GM19395 (cell line): Measurements from ENCODE around the gene RNU7-1.

ENCODE experiments used
- ATAC-seq: cut with Tn5 transposase; IDR thresholded peaks from one replicate; pipeline ENCODE4 v1.9.1; 2021; ENCODE audit warnings: mild to moderate bottlenecking, moderate library complexity; ENCODE audit not compliant: unreplicated experiment

RNU7-1 gene

GRCh38 chr12:6963016-6963731, 19.6 kb downstream of the RNU7-1 start:
- no peak for ATAC-seq

- ATAC-seq, result no peak
These were observed 20.3 kb downstream of the RNU7-1 start for GRCh38 chr12:6963791-6964413.

- no peak for ATAC-seq
These were observed 21.0 kb downstream of the RNU7-1 start for GRCh38 chr12:6964605-6965025.

DNA sequence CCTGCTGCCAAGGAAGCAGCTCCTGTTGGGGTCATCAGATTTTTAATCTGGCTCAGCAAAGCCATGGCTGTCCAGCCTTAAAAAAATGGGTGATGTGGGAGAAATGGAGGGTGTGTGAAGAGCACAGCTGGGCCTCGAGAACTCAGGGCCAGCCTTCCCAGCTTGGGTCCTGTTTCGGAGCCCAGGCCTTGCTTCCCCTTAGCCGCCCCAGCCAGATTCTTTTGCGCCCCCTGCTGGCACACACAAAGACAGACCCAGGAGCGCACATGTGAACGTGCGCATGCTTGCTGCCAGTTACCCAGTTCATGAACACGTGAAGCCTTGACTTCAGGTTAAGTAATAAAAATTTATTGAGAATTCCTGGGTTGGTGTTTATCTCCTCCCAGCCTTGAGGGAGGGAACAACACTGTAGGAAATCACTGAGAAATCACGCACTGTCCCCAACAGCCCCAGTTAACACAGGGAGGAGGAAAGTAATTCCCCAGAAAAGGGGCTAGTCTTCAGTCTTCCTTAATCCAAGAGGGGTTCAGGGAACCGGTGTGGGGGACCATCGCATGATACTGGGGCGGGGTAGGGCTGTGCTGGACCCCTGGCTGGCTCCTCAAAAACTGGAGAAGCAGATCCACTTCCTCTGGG, 21.5 kb downstream of the RNU7-1 start:
- ATAC-seq, result peak; percentile 44

DNA sequence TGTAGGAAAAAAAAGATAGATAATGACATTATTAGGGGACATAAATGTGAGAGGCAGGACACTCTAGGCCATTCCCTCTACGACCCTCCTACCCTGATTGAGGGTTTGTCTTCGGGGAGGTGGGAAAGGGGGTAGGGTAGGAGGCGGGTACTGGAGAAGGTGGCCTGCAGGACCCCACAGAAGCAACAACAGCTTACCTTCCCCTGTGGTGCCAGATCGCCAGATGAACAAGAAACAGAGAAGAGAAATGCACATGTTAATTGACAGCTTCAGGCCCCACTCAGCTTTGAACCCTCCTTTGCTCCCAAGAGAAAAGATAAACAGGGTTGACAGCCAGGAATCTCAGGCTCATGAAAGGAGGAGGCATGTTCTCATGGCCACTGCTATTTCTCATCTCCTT, 22.1 kb downstream of the RNU7-1 start:
- no peak for ATAC-seq

DNA sequence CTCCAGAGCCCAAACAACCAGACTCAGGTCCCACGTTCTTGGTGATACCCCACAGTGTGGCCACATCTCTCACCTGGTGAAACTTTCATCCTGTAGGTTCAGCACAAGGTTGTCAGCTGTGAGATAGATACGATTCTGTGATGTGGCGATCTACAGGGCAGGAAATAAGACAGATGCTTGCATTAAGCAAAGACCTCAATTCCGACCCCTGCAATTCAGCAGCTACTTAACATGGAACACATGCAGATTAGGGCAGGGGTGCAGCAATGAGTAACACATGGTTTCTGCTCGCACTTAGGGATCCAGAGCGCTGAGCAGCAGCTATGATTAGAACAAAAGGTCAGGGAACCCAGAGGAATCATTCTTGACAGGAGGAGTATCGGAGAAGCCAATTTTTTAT, 22.7 kb downstream of the RNU7-1 start:
- ATAC-seq, result no peak

GRCh38 chr12:6967651-6968100, 24.1 kb downstream of the RNU7-1 start:
- no peak for ATAC-seq

GRCh38 chr12:6968426-6968825, 24.8 kb downstream of the RNU7-1 start:
- ATAC-seq, result no peak

DNA sequence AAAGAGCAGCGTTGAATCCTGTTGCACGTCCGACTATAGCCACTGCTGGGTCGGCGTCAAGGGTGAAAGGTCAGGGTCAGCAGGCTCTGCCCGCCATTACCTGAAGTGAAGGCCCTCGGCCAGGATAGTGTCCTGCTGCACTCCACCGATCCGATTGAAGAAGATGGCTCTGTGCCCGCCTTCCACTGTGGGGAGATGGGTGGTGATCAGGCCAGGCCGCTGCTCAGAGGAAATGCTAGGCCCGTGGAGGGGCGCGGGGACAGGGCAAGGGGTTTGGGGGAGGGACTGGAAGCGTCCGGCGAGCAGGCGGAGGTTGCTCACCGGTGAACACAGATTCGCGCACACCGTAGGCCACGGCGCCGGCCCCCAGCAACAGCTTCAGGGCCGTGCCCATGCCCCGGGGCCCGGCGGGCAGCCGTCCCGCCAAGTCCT, 26.5 kb downstream of the RNU7-1 start:
- no peak for ATAC-seq

DNA sequence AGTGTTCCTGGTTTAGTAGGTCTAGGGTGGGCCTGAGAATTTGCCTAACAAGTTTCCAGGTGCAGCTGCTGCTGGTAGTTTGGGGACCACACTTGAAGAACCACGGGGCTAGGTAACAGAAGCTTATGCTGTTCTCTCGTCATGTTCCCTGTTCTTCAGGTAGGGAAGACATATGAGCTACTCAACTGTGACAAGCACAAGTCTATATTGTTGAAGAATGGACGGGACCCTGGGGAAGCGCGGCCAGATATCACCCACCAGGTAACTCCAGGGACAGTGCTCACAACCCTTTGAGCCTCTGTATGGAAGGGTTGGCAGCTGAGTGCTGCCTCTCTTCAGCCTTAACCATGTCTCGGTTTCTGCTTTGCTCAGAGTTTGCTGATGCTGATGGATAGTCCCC, 30.6 kb downstream of the RNU7-1 start:
- no peak for ATAC-seq

DNA sequence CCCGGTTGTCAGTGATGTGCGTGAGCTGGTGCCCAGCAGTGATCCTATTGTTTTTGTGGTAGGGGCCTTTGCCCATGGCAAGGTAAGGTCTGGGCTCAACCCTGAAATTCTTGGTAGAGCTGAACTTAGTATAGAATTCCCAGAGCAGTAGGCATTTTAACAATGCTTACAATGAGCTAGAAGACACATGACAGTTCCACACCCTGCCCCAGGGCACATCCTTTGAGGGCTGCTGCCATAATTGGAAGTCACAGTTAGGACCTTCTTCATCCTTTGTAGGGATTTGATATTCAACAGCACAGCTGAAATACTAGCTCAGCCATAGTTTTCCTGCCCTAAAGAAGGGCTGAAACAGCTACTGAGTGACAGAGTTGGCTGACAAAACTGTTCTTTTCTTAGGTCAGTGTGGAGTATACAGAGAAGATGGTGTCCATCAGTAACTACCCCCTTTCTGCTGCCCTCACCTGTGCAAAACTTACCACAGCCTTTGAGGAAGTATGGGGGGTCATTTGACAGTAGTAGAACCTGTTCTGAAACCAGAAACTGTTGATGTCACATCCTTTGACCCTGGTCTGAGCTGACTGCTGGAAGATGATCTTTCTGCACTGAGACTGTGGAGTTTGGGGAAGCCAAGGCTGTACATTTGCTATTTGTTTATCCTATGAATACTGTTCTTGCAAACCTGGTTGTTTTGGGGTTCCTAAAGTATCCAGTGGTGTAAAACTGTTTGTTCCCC, 31.8 kb downstream of the RNU7-1 start:
- ATAC-seq, result no peak

GRCh38 chr12:6977653-6978052, 34.0 kb downstream of the RNU7-1 start:
- no peak for ATAC-seq

GRCh38 chr12:6978188-6978587, 34.6 kb downstream of the RNU7-1 start:
- no peak for ATAC-seq

DNA sequence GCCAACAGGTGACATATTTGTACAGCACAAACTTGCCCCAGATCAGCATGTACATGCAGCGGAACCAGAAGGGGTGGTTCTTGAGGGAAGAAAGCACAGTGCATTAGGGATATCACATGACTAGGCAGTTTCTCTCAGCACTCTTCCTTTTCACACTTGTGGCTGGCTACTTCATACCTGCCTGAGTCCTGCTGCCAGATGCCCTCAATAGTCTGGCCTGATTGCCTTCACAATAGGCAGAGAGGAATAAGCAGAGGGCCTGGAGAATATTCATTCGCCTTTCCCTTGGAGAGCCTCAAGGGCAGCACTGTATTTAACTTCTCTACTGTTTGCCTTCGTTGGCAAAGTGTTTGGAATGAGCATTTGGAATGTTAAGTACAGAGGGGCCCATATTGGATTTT, 35.0 kb downstream of the RNU7-1 start:
- no peak for ATAC-seq

GRCh38 chr12:6979021-6979420, 35.4 kb downstream of the RNU7-1 start:
- ATAC-seq, result no peak

DNA sequence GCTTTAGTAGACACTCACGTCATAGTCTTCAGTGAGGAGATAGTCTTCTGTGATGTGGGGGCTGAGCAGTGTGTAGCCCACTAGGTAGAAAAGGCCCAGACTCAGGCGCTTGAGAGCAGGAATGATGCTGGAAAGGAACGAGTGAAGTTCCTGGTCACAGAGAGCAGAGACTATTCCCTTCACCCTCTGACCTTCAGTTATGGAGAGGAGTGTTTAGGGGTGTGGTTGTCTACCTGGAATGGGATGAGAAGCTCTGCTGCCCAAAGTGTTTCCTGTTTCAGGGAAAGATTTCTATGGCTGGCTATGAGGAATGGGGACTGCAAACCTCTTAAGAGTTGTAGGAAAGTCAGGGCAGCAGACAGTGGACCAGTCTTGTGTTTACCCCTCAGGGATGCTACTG, 35.8 kb downstream of the RNU7-1 start:
- no peak for ATAC-seq

- no peak for ATAC-seq
These were observed 36.5 kb downstream of the RNU7-1 start for GRCh38 chr12:6980075-6980474.

DNA sequence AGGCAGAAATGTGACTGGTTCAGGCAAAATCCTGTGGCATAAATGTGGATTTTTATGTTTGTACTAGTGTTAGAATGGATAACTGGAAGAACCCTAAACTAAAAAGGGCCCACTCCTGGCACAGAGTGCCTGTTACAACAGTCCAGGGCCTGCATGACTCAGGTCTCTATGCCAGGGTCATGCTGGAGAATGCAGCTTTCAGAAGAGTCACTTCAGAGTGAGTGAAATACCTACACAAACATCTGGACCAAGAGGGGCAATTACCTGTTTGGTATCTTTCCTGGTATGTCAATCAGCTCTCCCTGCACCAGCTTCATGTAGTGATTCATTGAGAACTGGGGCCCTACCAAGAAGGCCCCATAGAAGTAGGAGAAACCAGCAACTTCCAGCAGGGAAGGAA, 37.1 kb downstream of the RNU7-1 start:
- ATAC-seq, result no peak

GRCh38 chr12:6981152-6982052, 37.8 kb downstream of the RNU7-1 start:
- ATAC-seq, result no peak

DNA sequence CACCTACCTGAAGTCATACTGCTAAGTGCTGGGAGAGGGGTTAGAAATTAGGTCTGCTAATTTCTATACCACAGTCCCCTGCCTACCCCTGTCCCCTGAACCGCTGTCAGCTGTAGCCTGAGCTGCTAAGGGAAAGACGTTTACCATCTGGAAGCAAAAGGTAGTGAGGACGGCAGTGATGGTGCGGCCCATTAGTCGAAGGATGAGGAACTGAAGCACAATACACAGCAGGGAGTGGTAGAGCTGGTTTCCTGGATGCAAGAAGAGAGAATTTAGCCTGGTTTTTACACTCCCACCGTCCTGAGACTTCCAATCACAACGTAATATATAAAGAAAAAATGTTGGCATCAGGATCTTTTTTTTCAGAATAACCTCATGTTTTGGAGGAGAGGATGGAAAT, 38.9 kb downstream of the RNU7-1 start:
- ATAC-seq, result no peak
